Measurements from ENCODE around the gene ARHGEF28. TPM values are rescaled to one million over a fixed set of nuclear protein-coding genes. Genes with fewer than 3 reads are reported as not detected.

Gene ARHGEF28
- total and polyA plus RNA-seq, 2 of the 13 experiments (the other 11 are each of a cell fraction or from before 2014, with no cell fraction given) = 17.4 to 34.1 TPM

DNA sequence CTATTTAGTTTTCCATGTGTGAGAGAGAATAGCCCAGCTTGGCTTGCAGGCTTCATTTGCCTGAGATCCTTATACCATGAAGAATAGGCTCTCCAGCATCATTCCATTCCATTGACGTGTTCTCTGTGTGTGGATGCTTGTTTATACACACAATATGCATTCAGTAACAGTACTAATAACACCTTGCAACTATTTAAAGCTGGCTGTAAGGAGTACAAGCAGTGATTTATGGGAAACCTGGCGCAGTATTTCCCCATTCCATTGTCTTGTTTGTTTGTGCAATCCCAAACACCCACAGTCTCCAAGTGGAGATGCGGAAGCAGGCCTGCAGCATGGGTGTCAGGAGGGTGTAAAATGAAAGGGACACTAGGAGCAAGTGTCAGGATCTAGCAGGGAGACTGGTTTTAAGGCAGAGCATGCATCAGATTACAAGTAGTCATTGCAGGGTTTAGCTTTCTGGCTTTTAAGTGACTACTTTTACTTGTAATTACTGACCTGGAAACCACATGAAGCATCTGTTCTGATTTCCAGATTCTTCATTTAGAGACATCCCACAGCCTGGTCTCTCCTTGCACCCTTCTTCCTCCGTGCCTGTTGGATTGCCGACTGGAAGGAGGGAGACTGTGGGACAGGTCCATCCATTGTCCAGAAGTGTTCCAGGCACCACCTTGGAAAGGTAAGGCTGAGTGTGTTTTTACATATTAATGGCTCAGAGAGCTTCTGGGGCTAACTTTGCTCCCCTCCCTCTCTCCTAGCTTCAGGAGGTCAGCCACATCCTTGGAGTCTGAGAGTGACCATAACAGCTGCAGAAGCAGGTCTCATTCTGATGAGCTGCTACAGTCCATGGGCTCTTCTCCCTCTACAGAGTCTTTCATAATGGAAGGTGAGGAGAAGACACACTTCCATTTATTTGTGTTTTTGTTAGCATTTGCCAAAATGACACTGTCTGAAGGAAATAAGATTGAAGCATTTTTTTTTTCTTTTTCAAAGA is 241.6 kb downstream of the ARHGEF28 start:
- no TSS peak for BruUV-seq (replicated peaks)

More for the DNA sequence above, 241.6 kb downstream of the ARHGEF28 start:
- no peak overlapping the region for H3K4me3 ChIP-seq (replicated peaks in 1 of 3; ENCODE audit: insufficient read depth in 1 of 3, low read depth in 2 of 3, low read length in 3 of 3)
- H4K20me1 ChIP-seq (ENCODE audit: insufficient read depth, low read length) = no peaks in the 10 kb centered on the region
- no peak overlapping the region for H2AFZ ChIP-seq (ENCODE audit: low read length)
- H3K9me3 ChIP-seq (ENCODE audit: low read length) = no peaks in the 10 kb centered on the region
- DNase-seq (ENCODE audit: low spot score) (no peak), FAIRE-seq (no peak), ATAC-seq (no peak)
- no peaks in the 10 kb centered on the region for H3K79me2 ChIP-seq (ENCODE audit: insufficient read depth, low read length)
- H3K27me3 ChIP-seq (ENCODE audit: control insufficient read depth in 1 of 2, insufficient read depth in 2 of 2, low read length in 2 of 2) = no peaks in the 10 kb centered on the region
- intact Hi-C loops (cut with micrococcal nuclease; ENCODE audit: unreplicated experiment) (no loop called here), in situ Hi-C loops (cut with HindIII; ENCODE audit: extremely low pct_ligation_motif_present, low pct_unique_long_range_greater_than_20kb) (no loop called here)
- no peak overlapping the region for H3K4me2 ChIP-seq (ENCODE audit: low read depth, low read length)
- TF ChIP-seq RBAK (CRISPR knock-in tag; IDR thresholded peaks at IDR 0.05) (no peak), STAT5B (CRISPR knock-in tag; IDR thresholded peaks at IDR 0.05) (no peak), HDAC2 (CRISPR knock-in tag; IDR thresholded peaks at IDR 0.05) (no peak), SATB2 (CRISPR knock-in tag; IDR thresholded peaks at IDR 0.05) (no peak), TBP (CRISPR knock-in tag; IDR thresholded peaks at IDR 0.05) (no peak), RORA (CRISPR knock-in tag; IDR thresholded peaks at IDR 0.05) (no peak), ZNF777 (CRISPR knock-in tag; IDR thresholded peaks at IDR 0.05) (no peak), ZNF3 (CRISPR knock-in tag; IDR thresholded peaks at IDR 0.05) (no peak), ZNF253 (CRISPR knock-in tag; IDR thresholded peaks at IDR 0.05; ENCODE audit: borderline replicate concordance) (no peak), ZNF383 (CRISPR knock-in tag; IDR thresholded peaks at IDR 0.05; ENCODE audit: borderline replicate concordance) (no peak), REXO4 (CRISPR knock-in tag; IDR thresholded peaks at IDR 0.05; ENCODE audit: borderline replicate concordance) (no peak), ZNF138 (CRISPR knock-in tag; IDR thresholded peaks at IDR 0.05; ENCODE audit: low read depth) (no peak), ZBTB42 (CRISPR knock-in tag; IDR thresholded peaks at IDR 0.05) (no peak), ATM (IDR thresholded peaks at IDR 0.05; ENCODE audit: borderline replicate concordance) (no peak)
- TF ChIP-seq, protein P1, sequence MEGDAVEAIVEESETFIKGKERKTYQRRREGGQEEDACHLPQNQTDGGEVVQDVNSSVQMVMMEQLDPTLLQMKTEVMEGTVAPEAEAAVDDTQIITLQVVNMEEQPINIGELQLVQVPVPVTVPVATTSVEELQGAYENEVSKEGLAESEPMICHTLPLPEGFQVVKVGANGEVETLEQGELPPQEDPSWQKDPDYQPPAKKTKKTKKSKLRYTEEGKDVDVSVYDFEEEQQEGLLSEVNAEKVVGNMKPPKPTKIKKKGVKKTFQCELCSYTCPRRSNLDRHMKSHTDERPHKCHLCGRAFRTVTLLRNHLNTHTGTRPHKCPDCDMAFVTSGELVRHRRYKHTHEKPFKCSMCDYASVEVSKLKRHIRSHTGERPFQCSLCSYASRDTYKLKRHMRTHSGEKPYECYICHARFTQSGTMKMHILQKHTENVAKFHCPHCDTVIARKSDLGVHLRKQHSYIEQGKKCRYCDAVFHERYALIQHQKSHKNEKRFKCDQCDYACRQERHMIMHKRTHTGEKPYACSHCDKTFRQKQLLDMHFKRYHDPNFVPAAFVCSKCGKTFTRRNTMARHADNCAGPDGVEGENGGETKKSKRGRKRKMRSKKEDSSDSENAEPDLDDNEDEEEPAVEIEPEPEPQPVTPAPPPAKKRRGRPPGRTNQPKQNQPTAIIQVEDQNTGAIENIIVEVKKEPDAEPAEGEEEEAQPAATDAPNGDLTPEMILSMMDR (CRISPR knock-in tag; IDR thresholded peaks at IDR 0.05) = no peak
- TF ChIP-seq, protein P2, sequence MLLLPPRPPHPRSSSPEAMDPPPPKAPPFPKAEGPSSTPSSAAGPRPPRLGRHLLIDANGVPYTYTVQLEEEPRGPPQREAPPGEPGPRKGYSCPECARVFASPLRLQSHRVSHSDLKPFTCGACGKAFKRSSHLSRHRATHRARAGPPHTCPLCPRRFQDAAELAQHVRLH (CRISPR knock-in tag; IDR thresholded peaks at IDR 0.05; ENCODE audit: borderline replicate concordance, low read depth) = no peak
- TF ChIP-seq, protein P3, sequence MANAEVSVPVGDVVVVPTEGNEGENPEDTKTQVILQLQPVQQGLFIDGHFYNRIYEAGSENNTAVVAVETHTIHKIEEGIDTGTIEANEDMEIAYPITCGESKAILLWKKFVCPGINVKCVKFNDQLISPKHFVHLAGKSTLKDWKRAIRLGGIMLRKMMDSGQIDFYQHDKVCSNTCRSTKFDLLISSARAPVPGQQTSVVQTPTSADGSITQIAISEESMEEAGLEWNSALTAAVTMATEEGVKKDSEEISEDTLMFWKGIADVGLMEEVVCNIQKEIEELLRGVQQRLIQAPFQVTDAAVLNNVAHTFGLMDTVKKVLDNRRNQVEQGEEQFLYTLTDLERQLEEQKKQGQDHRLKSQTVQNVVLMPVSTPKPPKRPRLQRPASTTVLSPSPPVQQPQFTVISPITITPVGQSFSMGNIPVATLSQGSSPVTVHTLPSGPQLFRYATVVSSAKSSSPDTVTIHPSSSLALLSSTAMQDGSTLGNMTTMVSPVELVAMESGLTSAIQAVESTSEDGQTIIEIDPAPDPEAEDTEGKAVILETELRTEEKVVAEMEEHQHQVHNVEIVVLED (CRISPR knock-in tag; IDR thresholded peaks at IDR 0.05; ENCODE audit: borderline replicate concordance) = no peak
- no peak overlapping the region for H3K27ac ChIP-seq (ENCODE audit: extremely low read length, insufficient read depth, low read length)
- ChIA-PET CTCF (ENCODE audit: low intra/inter-chr PET ratio, low total read pairs) (no interaction called here), POLR2A (no interaction called here)
- 95% methylated on average over 5 of the region's 5 CpGs for WGBS (ENCODE audit: low lambda C conversion rate)
- no peak overlapping the region for H3K9ac ChIP-seq (ENCODE audit: insufficient read depth, low read depth, low read length)
- peaks cover 30% of the 10 kb centered on the region for H3K4me1 ChIP-seq (ENCODE audit: insufficient read depth, low read length)
- peaks cover 21 to 76% of the 10 kb centered on the region in 2 experiments for H3K36me3 ChIP-seq (replicated peaks in 1 of 2; ENCODE audit: control insufficient read depth in 1 of 2, insufficient read depth in 2 of 2, low read length in 2 of 2)
